GM21526 (cell line): ENCODE data around the gene PLIN3.
"Not testable (repeated sequence)": the region's sequence is repeated elsewhere in the genome, so short reads cannot be mapped to it uniquely, and the experiment has no call there.

Experiments used
- ATAC-seq: cut with Tn5 transposase; IDR thresholded peaks from one replicate; pipeline ENCODE4 v1.9.1; 2021; ENCODE audit warnings: moderate library complexity; ENCODE audit not compliant: unreplicated experiment, low FRiP score

The PLIN3 gene, protein sequence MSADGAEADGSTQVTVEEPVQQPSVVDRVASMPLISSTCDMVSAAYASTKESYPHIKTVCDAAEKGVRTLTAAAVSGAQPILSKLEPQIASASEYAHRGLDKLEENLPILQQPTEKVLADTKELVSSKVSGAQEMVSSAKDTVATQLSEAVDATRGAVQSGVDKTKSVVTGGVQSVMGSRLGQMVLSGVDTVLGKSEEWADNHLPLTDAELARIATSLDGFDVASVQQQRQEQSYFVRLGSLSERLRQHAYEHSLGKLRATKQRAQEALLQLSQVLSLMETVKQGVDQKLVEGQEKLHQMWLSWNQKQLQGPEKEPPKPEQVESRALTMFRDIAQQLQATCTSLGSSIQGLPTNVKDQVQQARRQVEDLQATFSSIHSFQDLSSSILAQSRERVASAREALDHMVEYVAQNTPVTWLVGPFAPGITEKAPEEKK

DNA sequence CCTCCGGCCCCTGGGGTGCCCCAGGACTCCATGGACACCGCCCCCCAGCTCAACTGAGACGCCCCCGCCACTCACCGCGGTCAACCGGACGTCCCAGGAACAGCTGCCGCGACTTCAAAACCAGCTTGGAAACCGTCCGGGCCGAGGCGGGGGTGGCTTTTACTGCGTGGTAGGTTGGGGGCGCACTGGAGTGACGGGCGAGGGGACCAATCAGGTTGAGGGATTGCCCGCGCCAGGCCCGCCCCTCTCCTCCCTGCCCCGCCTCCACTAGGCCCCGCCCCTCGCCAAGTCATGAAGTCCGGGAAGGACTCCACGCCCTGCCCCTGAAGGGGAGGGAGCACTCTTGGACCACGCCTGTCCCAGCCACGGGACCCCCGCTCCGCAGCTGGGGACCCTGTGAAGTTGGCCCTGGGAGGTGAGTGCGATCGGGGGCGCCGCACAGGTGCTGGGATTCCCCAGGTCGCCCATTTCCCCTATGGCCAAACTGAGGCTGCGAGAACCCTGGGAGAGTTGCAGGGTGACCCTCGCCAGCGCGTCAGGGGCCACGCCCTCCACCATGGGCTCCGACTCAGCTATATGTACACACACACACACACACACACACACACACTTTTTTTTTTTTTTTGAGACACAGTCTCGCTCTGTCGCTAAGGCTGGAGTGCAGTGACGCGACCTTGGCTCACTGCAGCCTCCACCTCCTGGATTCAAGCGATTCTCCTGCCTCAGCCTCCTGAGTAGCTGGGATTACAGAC is at the start of gene PLIN3:
TSS of gene PLIN3 (minus strand) at position 134 of the 752 bp plus-strand sequence. CDS start 6,273 bp downstream, outside the sequence.
- ATAC-seq = peak; percentile 60

DNA sequence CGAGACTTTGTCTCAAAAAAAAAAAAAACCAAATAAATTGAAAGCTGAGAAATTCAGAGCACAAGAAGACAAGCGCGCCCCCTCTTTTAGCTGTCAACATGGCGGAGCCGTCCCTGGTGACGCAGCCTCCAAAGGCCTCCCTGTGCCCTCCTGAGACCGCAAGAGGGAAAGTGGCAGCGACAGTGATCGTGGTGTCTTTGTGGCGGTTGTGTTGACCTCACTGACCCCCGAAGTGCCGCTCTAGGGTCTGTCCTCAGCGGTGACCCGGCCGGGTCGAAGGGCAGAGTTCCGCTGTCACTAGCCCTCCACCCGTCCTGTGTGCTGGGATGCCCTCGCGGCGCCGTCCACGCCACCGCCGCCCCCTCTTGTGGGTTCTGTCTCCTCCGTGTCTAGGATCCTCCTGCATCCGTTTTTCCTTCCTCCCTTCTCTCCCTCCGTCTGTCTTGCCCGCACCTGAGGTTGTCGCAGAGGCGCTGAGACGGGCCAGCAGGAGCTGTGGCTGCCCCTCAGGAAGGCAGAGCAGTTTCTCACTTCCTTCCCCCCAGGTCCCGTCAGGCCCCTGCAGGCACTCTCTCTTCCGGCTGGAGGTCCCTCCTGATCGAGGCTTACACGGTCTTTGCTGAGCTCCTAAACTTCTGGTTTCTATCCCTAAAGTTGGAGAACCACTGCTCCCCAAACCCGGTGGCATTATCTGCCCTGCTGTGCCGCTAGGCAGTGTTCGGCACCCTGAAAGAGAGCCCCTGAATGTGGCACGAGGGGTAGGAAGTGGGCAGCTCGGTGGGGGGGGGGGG is 49.0 kb upstream of the PLIN3 start:
- no peak for ATAC-seq

GRCh38 chr19:4914736-4915501 is 47.5 kb upstream of the PLIN3 start:
- no peak for ATAC-seq

DNA sequence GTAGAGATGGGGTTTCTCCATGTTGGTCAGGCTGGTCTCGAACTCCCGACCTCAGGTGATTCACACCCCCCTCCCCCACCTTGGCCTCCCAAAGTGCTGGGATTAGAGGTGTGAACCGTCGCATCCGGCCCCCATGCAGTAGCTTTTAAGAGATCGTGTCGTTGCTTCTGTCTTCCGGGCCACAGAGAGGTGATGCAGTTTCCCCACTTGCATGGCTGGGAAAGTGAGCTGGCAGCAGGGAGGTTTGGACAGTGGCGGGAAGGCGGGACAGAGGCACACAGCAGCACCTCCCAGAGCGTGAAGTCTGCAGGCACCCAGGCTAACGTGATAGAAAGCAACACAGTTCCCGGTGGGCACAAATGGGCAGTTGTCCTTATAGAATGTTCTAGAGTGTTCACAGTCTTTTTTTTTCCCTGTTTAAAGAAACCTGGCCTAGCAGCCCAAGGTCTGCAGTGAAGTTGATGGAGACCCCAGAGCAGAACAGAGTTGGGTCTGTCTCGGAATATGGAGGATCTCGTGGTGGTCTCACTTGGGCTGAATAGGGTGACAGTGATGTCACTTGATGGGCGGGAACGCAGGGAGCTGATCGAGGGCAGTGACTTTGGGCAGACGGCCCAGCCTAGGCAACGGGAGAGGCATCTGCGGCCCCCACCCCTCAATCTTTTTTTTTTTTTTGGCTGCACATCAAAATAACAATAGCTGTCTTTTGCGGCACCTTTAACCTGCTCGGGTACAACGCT is 46.7 kb upstream of the PLIN3 start:
- no peak for ATAC-seq

DNA sequence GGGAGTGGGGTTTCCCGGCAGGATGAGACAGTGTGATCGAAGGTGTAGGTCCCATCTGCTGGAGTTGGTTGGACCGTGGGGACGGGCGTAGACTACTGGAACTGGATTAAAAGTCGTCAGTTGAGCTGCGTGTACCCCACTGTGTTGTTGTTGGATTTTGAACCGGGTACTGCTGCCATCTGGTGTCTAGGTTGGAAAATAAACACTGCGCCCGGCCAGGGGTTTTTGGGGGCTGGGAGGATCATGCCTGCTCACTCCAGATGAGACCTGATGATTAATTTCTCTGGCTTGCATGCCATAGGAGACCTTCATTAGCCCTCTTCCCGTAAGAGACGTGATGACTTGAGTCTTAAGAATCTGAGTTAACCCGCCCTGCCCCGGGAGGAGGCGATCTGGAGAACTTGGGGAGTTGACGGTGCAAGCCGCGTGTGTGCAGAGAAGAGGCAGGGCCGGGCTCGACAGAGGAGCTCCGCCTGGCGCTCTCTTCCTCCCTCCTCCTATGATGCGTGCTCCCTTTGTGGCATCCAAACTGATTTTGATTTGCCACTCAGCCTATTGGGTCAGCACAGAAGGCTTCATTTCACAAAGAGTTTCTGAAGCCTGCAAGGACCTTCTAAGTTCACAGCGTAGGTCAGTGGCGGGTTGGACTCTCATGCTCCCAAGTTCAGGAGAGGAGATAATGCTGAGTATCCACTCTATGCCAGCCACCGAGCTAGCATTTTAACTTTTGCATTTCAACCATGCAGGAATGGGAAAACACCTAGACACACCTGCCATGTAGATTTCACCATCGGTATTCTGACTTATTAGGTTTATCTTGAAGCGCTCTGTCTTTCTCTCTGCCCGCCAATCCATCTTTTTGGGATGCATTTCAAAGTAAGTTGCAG is 44.6 kb upstream of the PLIN3 start:
- no peak for ATAC-seq

- no peak for ATAC-seq
Measured at GRCh38 chr19:4911314-4911713, 43.8 kb upstream of the PLIN3 start.

DNA sequence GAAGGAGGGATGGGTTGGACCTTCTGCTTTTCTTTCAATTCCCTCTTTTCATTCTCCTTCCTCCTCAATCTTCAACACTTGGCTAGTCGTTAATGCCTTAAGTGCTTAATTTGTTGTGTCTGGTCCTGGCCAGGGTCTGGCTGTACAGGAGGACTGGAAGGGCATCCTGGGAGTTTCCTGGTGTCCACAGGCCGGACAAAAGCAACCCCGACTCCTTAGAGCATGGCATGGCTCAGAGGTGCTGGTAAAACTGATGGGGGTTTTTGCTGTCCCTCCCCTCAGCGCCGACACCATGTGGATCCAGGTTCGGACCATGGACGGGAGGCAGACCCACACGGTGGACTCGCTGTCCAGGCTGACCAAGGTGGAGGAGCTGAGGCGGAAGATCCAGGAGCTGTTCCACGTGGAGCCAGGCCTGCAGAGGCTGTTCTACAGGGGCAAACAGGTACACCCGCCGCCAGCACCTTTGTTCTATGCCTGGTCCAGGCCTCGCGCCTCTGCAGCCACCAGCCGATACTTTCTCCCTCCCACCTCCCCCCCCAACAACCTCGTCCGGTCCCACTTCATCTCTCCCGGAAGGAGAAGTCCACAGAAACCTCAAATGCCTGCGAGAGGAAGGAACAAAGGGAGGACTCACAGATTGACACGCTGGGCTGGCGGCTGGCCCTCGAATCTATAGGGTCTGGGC is 43.3 kb upstream of the PLIN3 start:
- ATAC-seq = no peak

DNA sequence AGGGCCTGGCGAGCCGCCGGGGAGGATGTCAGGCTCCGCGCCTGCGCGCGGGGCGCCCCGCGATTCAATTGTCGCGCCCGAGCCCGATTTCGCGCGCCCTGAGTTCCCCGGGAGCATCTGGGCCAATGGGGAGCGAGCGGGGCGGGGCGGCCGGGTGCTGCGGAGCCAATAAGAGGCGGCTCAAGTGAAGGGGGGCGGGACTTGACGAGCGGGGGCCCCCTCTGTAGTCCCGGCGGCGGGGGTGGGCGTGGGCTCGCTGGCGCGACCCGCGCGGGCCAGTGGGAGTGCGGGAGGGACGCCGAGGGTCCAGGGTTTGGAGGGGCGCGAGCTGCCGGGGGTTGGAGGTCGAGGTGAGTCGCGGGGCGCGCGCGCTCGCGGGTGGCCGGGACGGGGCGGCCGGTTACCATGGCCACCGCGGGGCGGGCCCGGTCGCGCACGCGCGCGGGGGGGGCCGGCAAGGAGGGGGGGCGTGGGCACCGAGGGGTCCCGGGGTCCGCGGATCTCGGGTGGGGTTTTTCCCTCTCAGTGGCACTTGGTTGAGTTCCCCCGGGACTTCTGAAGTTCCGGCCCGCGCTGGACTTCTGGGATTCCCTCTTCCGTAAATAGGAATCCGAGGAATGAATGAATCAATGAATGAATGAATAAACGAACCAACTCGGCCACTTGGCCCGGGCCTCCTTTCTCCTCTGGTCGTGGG is 42.6 kb upstream of the PLIN3 start:
- ATAC-seq = no peak

DNA sequence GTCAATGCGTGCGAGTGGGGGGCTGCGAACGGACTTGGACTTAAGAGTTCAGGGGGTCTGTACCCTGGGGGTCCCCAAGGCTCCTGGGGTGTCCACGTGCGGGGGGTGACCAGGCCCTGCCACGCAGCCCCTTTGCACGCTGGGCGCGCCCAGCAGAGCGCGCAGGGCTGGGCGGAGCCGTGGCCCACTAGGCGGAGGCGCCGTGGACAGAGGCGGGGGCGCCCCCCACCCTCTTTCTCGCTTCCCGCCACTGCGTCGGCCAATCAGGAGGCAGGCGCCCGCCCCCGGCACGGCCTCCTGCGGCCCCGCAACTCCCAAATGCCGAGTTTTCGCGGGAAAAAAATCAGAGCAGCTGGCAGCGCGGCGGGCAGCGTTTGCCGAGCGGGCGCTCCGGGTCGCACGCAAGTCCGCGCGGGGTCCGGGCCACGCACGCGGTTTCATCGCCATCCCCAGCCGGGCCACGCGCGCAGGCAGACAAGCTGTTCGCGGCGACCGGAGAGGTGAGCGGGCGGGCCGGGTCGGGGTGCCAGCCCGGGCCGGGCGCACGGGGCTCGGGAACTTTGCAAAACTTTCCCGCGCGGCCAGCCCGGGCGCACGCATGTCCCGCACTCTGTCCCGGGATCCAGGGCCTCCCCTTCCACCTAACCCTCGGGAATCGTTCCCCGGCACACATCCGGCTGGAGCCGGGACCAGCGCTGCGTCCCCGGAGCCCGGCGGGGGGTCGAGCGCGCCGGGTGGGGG is 41.9 kb upstream of the PLIN3 start, which contains the start of gene UHRF1:
TSS of gene UHRF1 (plus strand) at position 346 of the 741 bp plus-strand sequence. CDS start 1,385 bp downstream, outside the sequence.
- ATAC-seq = no peak

- no peak for ATAC-seq
Measured at GRCh38 chr19:4908781-4909155, 41.3 kb upstream of the PLIN3 start.

GRCh38 chr19:4908360-4908759 is 40.9 kb upstream of the PLIN3 start:
- no peak for ATAC-seq

GRCh38 chr19:4906963-4907362 is 39.5 kb upstream of the PLIN3 start:
- ATAC-seq = no peak

DNA sequence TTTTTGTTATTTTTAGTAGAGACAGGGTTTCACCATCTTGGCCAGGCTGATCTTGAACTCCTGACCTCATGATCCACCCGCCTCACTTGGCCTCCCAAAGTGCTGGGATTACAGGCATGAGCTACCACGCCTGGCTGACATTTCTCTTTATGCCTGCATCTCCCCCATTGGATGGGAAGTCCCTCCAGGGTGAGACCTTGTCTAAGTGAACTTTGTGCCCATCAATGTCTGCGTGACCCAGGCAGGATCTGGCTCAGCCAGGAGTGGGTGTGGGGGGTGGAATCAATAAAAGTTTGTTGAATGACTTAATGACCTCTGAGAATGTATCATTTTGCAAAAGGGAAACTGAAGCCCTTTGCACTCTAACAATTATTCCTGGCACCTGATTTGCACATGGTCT is 37.0 kb upstream of the PLIN3 start:
- ATAC-seq = no peak

DNA sequence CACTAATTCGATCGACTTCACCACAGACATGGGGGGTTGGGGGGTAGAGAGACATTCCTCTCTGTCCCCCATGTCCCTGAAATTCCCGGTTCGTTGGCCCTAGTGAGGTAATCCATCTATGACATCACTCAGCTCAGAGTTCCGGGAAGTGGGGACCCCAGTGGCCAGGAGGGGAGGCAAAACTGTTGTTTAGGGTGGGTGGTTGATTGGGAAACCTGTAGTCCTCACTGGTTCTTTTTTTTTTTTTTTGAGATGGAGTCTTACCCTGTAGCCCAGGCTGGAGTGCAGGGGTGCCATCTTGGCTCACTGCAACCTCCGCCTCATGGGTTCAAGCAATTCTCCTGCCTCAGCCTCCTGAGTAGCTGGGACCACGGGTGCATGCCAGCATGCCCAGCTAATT is 35.3 kb upstream of the PLIN3 start, which contains the start of gene ARRDC5:
TSS of gene ARRDC5 (minus strand) at position 101 of the 400 bp plus-strand sequence. CDS start at position 30, 71 bp downstream.
- no peak for ATAC-seq

- ATAC-seq = not testable (repeated sequence)
Measured at GRCh38 chr19:4900879-4901278, 33.4 kb upstream of the PLIN3 start.

DNA sequence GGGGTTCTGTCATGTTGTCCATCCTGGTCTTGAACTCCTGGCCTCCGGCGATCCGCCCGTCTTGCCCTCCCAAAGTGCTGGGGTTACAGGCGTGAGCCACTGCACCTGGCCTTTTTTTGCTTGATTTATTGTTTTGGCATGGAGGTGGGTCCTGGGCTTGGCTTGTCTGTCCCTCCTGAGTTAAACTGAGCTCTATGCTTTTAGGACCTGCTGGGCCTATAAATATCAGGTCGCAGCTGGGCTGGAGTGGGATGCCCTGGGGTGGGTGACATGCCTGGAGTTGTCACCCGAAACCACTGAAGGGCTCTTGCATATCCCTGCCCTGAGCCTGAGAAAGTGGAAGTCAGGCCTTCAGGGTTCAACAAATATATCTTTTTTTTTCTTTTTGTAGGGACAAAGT is 29.7 kb upstream of the PLIN3 start:
- ATAC-seq = no peak
